Upper lobe of left lung (tissue), 6 donors: ENCODE data around the gene JAGN1. TPM values are rescaled to one million over a fixed set of nuclear protein-coding genes. Genes with fewer than 3 reads are reported as not detected.

Source experiments
- ATAC-seq, 2 donors: fragments of 200-7000 bp; cut with Tn5 transposase; one replicate each; pipeline ENCODE4 v1.9.1; 2022; ENCODE audit warnings: mild to moderate bottlenecking in 2 of 2, moderate library complexity in 2 of 2; ENCODE audit not compliant: low FRiP score in 2 of 2
- DNase-seq, 2 donors: peaks; one replicate each; pipeline ENCODE4 v3.0.0-alpha.2; 2019 to 2020
- H3K27ac ChIP-seq, 4 donors: fragments of 200-600 bp; sonication (generic); one replicate each; pipeline ENCODE4 v1.5.1; 2016 to 2019
- H3K27me3 ChIP-seq, 4 donors: fragments of 200-600 bp; sonication (generic); one replicate each; pipeline ENCODE4 v1.5.1; 2017 to 2019
- H3K36me3 ChIP-seq, 4 donors: fragments of 200-600 bp; sonication (generic); one replicate each; pipeline ENCODE4 v1.5.1; 2016 to 2019
- H3K4me1 ChIP-seq, 4 donors: fragments of 200-600 bp; sonication (generic); one replicate each; pipeline ENCODE4 v1.5.1; 2018 to 2019
- H3K4me3 ChIP-seq, 4 donors: fragments of 200-600 bp; sonication (generic); one replicate each; pipeline ENCODE4 v1.5.1; 2017 to 2019; ENCODE audit warnings: mild to moderate bottlenecking in 2 of 4, moderate library complexity in 1 of 4
- H3K9me3 ChIP-seq, 4 donors: fragments of 200-600 bp; sonication (generic); one replicate each; pipeline ENCODE4 v1.5.1; 2018 to 2019
- EP300 ChIP-seq, 4 donors: sonication (generic); formaldehyde crosslinking; IDR thresholded peaks; one replicate each; pipeline ENCODE4 v1.5.1; 2017; ENCODE audit warnings: antibody characterized with exemption in 4 of 4, control low read depth in 2 of 4
- POLR2A ChIP-seq, 4 donors: fragments of 450-650 bp; IDR thresholded peaks; one replicate each; pipeline ENCODE4 v1.5.1; 2016 to 2017; ENCODE audit warnings: antibody characterized with exemption in 4 of 4, mild to moderate bottlenecking in 2 of 4
- POLR2AphosphoS5 ChIP-seq, 2 donors: sonication (generic); formaldehyde crosslinking; IDR thresholded peaks; one replicate each; pipeline ENCODE4 v1.5.1; 2017; ENCODE audit warnings: antibody characterized with exemption in 2 of 2
- WGBS, 2 donors: methylation state at CpG; one replicate each; pipeline ENCODE4 v1.1.5; 2017 to 2018; 5-methylcytosine and 5-hydroxymethylcytosine counted together
- total RNA-seq, 6 donors: library from RNA; depleted of rRNA in 4 of 6; stranded (reverse); fragments of >200 nt in 4 of 6; gene quantifications; one replicate each; pipeline versions ENCODE4 v1.1.0 to v1.2.1, GENCODE V29; 2016 to 2021
- TF ChIP-seq, protein P1 (sequence below), 6 experiments: fragments of 450-650 bp in 4 of 6; fragments of 200-600 bp in 2 of 6; sonication (generic) in 2 of 6; IDR thresholded peaks; one replicate each; pipeline ENCODE4 v1.5.1; 2016 to 2019; ENCODE audit warnings: antibody characterized with exemption in 6 of 6
- donor health status: DM: no; HTN: no; CAD: no; lungs with moderate emphysema.
- donor health status: DM: no; HTN: yes; CAD: no; lungs with severe emphysema.

Gene JAGN1
- total RNA-seq = 10 to 100 TPM in 4 of 6 donors, 1 to 10 TPM in 2; 4.2 to 33.3 (median 24.2) TPM

GRCh38 chr3:9890249-9891071 lies at the start of gene JAGN1:
Gene JAGN1 (plus strand): TSS chr3:9890610. CDS start chr3:9890723, 113 bp downstream.
- H3K4me1 ChIP-seq = peaks cover 12 to 18% (median 13%) of the 10 kb centered on the region in 4 donors
- DNase-seq = peak; percentile 91 to 95
- 0 to 1% methylated on average over 33 to 51 of the region's 62 CpGs for WGBS, 2 donors
- no peaks in the 10 kb centered on the region for H3K9me3 ChIP-seq
- no peaks in the 10 kb centered on the region for H3K27me3 ChIP-seq
- TF ChIP-seq, protein P1, sequence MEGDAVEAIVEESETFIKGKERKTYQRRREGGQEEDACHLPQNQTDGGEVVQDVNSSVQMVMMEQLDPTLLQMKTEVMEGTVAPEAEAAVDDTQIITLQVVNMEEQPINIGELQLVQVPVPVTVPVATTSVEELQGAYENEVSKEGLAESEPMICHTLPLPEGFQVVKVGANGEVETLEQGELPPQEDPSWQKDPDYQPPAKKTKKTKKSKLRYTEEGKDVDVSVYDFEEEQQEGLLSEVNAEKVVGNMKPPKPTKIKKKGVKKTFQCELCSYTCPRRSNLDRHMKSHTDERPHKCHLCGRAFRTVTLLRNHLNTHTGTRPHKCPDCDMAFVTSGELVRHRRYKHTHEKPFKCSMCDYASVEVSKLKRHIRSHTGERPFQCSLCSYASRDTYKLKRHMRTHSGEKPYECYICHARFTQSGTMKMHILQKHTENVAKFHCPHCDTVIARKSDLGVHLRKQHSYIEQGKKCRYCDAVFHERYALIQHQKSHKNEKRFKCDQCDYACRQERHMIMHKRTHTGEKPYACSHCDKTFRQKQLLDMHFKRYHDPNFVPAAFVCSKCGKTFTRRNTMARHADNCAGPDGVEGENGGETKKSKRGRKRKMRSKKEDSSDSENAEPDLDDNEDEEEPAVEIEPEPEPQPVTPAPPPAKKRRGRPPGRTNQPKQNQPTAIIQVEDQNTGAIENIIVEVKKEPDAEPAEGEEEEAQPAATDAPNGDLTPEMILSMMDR (IDR thresholded peaks at IDR 0.05) = peak in 3 of 6 experiments; percentile 16 to 35 (median 27)
- TF ChIP-seq POLR2AphosphoS5 (IDR thresholded peaks at IDR 0.05) (peak; percentile 95), EP300 (IDR thresholded peaks at IDR 0.05) (no peak), POLR2A (IDR thresholded peaks at IDR 0.05) (peak; percentile 31 to 91 (median 86))
- peak within 1 kb of the TSS; percentile 50 to 93 (median 76) for H3K4me3 ChIP-seq
- peaks cover 4 to 14% (median 8%) of the 10 kb centered on the region in 4 donors for H3K36me3 ChIP-seq
- ATAC-seq = peak; percentile 97 to 99
- H3K27ac ChIP-seq = peak within 1 kb of the TSS; percentile 94 to 98 (median 96)

- no peak overlapping the region for H3K4me3 ChIP-seq
- no peaks in the 10 kb centered on the region for H3K9me3 ChIP-seq
- H3K27ac ChIP-seq = no peak overlapping the region
- H3K4me1 ChIP-seq = peaks cover 13 to 29% (median 14%) of the 10 kb centered on the region in 4 donors
- ATAC-seq (no peak), DNase-seq (no peak)
- peaks cover 0 to 45% (median 31%) of the 10 kb centered on the region in 4 donors for H3K36me3 ChIP-seq
- no peak for TF ChIP-seq EP300 (IDR thresholded peaks at IDR 0.05)
- TF ChIP-seq, protein P1 (IDR thresholded peaks at IDR 0.05) = no peak
- WGBS, 2 donors = 81 to 93% methylated on average over 8 of the region's 8 CpGs
- H3K27me3 ChIP-seq = no peaks in the 10 kb centered on the region
Observed at GRCh38 chr3:9841015-9841414, 49.4 kb upstream of the JAGN1 start.

DNA sequence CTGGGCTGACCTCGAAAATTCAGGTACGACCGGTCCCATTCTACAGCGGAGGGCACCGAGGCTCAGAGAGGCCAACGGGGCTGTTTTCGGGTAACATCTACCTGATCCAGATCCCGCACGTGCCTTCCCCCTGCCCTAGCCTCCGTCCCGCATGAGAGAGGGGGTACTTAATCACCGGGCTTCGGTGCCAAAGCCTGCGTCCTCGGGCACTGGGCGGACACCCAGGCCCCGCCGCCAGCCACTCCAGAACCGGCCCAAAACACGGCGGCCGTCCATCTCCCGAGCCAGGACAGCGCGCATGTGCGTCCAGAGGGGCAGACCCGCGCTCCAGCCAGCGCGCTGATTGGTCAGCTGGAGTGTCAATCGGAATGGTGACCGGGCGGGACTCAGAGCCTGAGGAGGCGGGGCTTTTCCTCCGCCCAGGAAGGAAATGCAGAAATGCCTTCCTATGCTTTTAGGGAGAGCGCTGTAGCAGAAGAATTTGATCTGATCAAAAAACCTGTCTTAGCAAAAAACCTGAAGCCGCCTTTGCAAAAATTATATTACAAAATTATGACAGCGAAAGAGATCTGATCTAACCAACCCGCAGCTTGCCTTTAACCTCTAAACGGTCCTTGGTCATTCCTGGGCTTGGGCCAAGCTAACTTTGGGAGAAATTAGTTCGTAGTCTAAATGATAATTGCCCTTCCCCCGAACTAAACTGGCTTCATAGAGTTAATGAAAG lies 46.5 kb upstream of the JAGN1 start, which contains the start of gene RPUSD3:
Gene RPUSD3 (minus strand): TSS at position 294 of the 724 bp plus-strand sequence. CDS start 18 bp downstream, at position 276.
- 0 to 1% methylated on average over 12 to 20 of the region's 42 CpGs for WGBS, 2 donors
- TF ChIP-seq, protein P1 (IDR thresholded peaks at IDR 0.05) = peak in 1 of 6 experiments; percentile 7
- peak in 2 of 4 donors; percentile 66 to 81 for TF ChIP-seq POLR2A (IDR thresholded peaks at IDR 0.05)
- TF ChIP-seq EP300 (IDR thresholded peaks at IDR 0.05) = no peak
- peak; percentile 78 to 87 for TF ChIP-seq POLR2AphosphoS5 (IDR thresholded peaks at IDR 0.05)
- Histone ChIP-seq H3K27ac (peak within 1 kb of the TSS; percentile 63 to 89 (median 82)), H3K27me3 (no peaks in the 10 kb centered on the region), H3K4me1 (peaks cover 13 to 30% (median 14%) of the 10 kb centered on the region in 4 donors), H3K36me3 (peaks cover 0 to 31% (median 23%) of the 10 kb centered on the region in 4 donors), H3K9me3 (no peaks in the 10 kb centered on the region), H3K4me3 (peak within 1 kb of the TSS; percentile 65 to 90 (median 84))
- peak; percentile 98 for DNase-seq
- peak; percentile 98 to 99 for ATAC-seq

DNA sequence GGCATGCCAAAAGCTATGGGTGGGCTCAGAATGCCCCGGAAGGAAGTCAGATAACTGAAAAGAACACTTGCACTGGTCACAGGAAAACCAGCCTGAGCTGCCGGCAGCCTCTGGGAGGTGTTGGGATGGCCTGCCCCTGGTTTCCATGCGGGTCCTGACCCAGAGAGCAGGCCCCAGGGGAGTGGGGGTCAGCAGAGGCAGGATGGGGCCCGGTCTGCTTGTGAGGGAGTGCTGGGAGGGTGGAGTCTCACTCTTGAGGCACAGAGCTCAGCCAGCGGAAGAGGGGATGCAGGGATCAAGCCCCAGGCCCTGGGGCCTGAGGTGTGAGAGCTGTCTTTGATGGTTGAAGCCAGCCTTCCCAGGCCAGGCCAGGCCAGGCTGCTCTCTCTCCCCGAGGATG lies 44.2 kb upstream of the JAGN1 start:
- WGBS, 2 donors = 58 to 74% methylated on average over 6 of the region's 6 CpGs
- Histone ChIP-seq H3K27ac (no peak overlapping the region), H3K27me3 (no peaks in the 10 kb centered on the region), H3K36me3 (peaks cover 0 to 8% (median 3%) of the 10 kb centered on the region in 4 donors), H3K4me1 (peaks cover 13 to 30% (median 14%) of the 10 kb centered on the region in 4 donors), H3K9me3 (no peaks in the 10 kb centered on the region), H3K4me3 (no peak overlapping the region)
- no peak for DNase-seq
- ATAC-seq = peak in 1 of 2 donors; percentile 29
- TF ChIP-seq, protein P1 (IDR thresholded peaks at IDR 0.05) = no peak
- TF ChIP-seq POLR2AphosphoS5 (IDR thresholded peaks at IDR 0.05) = no peak
- TF ChIP-seq POLR2A (IDR thresholded peaks at IDR 0.05) = no peak
- no peak for TF ChIP-seq EP300 (IDR thresholded peaks at IDR 0.05)
